Measurements from ENCODE around the gene KDM1B.
"Not testable (repeated sequence)": the region's sequence is repeated elsewhere in the genome, so short reads cannot be mapped to it uniquely, and the experiment has no call there.

Gene KDM1B

DNA sequence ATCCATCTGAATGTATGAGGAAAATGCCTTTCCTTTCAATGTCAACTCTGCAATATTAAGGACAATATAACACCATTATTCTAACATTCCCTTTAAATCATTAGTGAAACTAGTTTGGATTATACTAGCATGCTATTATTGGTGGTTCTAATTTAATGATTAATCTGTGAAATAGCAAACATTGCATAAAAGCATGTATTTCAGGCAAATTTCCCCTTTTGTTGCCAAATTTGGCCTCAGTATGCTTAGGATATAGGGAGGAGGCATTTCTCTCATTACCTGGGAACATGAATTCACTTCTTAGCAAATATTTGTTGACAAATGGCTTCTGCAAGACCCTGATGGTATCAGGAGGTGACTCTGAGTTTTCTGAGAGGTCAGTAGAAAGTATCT, 1.9 kb upstream of the KDM1B start:
- no peak for DNase-seq

DNA sequence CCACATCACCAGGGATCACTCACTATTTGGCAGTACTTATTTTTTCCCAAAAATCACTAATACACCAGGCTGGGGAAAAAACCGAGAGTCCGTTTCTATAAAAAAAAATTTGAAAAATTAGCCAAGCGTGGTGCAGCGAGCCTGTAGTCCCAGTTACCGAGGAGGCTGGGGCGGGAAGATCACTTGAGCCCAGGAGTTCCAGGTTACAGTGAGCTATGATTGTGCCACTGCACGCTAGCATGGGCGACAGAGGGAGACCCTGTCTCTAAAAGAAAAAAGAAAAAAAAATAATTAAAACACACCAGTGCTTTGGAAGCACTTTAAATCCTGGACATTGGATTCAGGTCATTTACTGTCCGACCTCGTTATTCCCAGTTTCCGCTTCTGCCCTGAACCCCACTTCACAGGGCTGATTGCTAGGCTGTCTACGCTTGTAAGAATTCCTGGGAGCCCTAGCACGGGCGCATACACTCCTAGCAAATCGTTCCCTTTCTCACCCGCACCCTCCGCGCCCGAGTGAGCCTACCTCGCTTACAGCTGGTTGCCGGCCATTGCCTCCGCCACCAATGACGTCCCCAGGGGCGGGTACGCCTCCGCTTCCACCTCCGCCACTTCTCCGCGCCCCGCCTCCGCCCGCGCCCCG, 594 bp upstream of the KDM1B start, which contains the start of gene TPMT:
TSS of gene TPMT (minus strand) at position 571 of the 643 bp plus-strand sequence. CDS start 5,950 bp downstream, outside the sequence.
- no peak for DNase-seq

DNA sequence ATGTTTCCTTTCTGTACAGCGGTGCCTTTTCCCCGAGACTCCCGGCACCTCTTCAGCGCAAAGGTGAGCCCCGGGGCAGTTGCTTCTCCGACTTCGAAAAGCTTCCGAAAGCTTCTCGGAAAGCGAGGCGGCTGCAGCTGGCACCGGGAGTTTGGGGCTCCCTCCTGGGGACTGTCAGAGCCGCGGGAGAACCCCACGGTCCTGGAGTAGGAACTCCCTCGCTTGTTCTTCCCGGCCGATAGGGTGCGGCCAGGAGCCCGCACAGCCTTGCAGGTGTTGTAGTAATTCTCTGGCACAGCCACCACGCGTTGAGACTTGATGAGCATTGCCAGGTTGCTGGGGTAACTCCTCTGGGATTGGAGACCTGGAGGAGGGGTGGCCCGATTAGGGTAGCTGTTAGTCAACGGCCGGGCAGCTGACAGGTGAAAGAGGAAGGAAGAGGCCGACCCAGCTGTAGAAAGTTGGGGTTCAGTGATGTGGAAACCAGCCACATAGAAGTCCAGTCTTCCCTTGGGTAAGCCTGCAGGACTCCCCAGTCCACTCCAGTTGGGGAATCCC, 721 bp downstream of the KDM1B start:
- peak; percentile 41 for DNase-seq

DNA sequence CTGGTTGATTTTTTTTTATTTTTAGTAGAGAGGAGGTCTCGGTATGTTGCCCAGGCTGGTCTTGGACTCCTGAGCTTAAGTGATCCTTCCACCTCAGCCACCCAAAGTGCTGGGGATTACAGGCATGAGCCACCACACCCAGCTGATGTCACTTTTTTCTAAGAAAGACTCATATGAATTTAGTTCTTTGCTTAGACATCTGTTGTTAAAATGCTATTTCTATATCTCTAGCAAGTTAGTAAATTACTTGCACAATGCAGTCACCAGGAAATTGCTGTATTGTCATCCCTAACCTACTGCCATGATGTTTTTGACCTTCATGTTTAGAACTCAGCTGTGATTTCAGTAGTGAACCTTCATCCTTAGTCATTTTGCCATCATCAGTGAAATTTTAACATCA, 5.7 kb downstream of the KDM1B start:
- peak; percentile 71 for DNase-seq

DNA sequence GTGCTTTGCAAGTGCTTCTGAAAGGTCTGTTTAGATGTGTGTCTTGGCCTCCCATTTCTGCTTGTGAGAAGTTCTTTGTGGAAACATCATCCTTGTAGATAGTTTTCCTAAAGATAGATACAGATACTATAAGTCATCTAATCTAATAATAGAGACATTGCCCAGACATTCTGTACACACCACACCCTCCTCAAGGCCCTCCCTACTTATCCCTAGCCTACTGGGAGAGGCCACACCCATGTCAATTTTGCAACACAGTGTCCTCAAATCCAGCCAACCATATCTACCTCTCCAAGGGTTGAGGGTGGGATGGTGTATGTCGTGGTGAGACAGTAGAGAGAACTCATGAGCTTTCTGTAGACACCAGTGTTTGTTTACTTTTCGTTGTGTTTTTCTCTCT, 6.2 kb downstream of the KDM1B start:
- DNase-seq, result no peak

DNA sequence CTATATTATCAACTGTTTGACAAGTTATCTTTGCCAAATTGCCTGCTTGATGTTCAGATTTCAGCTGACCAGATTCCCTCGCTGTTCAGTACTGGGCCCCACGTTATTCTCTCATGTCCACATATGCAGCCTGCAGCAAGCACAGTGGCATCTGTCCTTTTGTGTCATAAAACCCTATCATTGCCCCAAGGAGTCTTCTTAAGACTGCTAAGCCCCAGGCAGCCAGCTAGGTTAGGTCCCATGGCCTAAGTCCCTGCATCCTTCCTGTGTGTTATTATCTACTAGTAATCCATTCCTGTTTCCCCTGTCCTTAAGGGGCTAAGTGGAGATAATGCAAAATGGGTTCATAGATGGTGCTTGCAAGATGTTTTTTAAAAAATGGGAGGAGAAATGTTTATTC, 7.2 kb downstream of the KDM1B start:
- DNase-seq, result no peak

DNA sequence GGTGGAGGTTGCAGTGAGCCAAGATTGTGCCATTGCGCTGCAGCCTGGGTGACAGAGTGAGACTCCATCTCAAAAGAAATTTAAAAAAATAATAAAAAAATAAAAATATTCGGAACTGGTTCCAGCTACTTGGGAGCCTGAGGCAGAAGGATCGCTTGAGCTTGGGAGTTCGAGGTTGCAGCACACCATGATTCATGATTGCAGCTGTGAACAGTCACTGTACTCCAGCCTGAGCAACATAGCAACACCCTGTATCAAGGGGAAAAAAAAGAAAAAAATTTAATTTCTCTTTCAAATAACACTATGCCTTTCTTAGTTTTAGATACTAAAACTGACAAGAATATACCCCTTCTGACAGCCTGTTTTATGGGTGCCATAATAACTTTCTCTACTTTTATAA, 10.5 kb downstream of the KDM1B start:
- DNase-seq, result no peak

DNA sequence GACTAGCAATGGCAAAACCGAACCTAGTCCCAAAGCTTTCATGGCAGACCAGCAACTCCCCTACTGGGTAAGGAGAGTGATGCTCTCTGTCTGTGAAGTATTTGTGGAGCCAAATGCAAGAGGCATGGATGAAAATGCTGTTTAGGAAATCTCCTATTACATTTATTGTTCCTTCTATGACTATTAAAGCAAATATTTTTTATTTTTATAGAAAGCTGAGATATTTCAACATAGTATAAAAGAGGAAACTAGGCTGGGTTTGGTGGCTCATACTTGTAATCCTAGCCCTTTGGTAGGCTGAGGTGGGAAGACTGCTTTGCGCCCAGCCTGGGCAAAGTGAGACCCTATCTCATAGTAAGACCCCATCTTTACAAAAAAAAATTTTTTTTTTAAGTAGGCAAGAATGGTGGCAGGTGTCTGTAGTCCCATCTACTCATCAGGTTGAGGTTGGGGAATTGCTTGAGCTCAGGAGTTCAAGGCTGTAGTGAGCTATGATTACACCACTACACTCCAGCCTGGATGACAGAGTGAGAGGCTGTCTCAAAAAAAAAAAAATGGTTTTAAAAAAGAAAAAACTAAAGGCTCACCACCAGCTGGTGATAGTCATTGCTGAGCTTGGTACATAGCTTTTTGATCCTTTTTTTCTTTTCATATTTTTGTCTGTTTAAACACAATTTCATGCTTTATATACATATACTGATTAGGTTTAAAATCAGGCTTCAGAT, 11.3 kb downstream of the KDM1B start:
- peak; percentile 48 for DNase-seq

DNA sequence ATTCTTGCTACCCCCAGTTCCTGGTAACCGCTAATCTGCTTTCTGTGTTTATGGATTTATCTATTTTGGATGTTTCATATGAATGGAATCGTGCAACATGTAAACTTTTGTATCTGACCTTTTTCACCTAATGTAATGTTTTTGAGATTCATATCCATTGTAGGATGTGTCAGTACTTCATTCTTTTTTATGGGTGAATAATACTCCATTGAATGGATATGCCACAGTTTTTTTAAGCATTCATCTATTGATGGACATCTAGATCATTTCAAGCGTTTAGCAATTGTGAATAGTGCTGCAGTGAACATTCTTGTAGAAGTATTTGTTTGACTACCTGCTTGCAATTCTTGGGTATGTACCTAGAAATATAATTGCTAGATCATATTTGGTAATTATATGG, 13.0 kb downstream of the KDM1B start:
- no peak for DNase-seq

DNA sequence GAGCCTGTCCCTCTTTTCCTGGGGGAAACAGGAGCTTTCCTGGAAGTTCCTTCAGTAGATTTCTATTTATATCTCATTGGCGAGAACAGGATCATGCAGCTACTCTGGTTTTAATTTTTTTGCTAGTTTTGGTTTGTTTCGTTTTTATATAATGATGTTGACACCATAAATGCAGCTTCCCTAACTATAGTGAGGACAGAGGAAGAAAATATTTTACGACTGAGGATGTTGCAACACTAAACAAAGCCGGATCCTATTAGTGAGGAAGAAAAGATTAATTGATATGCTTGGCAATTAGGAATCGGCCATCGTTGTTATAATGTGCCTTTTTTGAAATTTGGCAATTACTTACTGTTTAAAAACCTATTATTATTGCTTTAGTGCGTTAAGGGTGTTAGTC, 16.6 kb downstream of the KDM1B start:
- peak; percentile 75 for DNase-seq

DNA sequence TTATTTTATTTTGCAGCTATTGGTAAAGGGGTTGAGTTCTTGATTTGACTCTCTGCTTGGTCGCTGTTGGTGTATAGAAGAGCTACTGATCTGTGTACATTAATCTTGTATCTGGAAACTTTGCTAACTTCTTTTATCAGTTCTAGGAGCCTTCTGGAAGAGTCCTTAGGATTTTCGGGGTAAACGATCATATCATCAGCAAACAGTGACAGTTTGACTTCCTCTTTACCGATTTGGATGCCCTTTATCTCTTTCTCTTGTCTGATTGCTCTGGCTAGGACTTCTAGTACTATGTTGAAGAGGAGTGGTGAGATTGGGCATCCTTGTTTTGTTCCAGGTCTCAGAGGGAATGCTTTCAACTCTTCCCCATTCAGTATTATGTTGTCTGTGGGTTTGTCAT, 21.0 kb downstream of the KDM1B start:
- DNase-seq, result not testable (repeated sequence)

DNA sequence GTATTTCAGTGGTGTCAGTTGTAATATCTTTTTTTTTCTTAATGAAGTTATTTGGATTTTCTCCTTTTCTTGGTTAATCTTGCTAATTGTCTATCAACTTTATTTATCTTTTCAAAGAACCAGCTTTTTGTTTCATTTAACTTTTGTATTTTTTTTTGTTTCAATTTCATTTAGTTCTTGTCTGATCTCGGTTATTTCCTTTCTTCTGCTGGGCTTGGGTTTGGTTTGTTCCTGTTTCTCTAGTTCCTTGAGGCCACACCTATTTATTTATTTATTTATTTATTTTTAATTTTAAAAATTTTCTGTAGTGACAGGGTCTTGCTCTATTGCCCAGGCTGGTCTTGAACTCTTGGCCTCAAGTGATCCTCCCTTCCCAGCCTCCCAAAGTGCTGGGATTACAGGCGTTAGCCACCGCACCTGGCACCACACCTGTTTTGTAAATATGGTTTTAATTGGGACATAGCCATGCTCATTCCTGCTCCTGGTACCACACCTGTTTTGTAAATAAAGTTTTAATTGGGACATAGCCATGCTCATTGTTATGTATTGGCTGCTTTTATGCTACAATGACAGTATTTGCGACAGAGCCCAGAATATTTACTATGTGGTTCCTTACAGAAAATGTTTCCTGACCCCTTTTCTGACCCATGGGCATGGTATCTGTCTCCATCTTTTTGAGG, 22.2 kb downstream of the KDM1B start:
- DNase-seq, result peak; percentile 65

DNA sequence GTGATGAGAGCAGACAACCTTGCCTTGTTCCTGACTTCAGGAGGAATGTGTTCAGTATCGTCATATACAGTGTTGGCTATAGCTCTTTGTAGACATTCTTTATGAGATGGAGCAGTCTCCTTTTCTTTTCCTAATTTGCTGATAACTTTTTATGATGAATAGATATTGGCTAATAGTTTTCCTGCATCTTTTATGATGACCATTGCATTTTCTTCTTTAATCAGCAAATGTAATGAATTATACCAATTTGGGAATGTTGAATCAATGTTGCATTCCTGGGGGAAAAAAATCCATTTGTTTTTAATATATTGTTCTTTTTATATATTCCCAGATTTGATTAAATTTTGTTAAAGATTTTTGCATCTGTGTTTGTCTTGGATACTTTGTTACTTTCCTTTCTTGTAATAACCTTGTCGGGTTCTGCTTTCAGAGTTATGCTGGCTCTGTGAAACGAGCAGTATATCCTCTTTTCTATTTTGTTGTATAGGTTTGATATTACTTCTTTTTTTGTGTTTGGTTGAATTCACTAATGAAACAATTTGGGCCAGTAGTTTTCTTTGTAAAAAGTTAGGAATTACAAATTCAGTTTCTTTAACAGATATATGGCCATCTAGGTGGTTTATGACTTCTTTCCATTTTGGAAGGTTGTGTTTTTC, 23.9 kb downstream of the KDM1B start:
- peak; percentile 49 for DNase-seq

DNA sequence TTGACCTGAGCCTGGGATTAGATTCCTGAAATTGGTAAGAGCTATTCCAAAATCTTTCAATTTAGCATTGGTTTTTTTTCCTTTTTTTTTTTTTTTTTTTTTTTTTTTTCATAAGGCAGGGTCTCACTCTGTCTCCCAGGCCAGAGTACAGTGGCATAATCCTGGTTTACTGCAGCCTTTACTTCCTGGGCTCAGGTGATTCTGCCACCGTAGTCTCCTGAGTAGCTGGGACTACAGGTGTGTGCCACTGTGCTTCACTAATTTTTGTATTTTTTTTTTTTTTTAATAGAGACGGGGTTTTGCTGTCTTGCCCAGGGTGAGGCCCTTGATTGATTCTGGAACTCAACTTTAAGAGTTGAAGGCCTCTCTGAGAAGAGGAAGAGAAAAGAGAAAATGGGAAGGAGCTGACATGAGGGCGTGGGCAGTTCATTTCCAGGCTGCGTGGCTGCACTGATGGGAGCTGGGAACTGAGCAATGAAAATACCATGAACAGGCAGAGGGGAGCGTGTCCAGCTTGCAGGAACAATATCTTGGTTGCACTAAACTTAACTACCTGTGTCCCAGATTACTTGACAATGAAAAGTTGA, 24.6 kb downstream of the KDM1B start:
- peak; percentile 81 for DNase-seq

DNA sequence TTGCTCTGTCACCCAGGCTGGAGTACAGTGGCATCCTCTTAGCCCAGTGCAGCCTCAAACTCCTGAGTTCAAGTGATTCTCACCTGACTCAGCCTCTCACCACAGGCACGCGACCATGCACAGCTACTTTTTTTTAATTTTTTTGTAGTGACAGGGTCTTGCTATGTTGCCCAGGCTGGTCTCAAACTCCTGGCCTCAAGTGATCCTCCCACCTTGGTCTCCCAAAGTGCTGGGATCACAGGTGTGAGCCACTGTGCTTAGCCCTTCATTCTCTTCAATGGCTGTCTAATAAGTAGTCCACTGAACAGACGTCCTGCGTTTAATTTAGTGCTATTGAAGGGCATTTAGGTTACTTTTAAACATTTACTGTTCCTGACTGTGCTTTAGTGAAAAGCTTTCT, 27.3 kb downstream of the KDM1B start:
- no peak for DNase-seq

DNA sequence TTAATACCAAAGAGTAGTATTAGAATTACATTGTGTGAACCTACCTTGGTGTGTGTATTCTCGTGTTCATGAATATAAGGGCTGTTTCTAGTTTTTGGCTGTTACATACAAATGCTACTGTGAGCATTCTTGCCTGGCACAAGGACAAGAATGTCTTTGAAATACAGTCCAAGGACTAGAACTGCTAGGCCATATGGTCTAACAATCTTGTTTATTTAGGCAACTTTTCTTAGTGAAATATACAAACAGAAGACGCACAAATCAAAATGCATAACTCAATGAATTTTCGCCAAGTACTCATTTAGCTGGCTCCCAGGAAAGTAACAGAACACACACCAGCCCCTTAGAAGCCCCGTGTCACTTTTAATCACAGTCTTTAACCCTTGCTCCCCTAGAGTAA, 28.5 kb downstream of the KDM1B start:
- no peak for DNase-seq

DNA sequence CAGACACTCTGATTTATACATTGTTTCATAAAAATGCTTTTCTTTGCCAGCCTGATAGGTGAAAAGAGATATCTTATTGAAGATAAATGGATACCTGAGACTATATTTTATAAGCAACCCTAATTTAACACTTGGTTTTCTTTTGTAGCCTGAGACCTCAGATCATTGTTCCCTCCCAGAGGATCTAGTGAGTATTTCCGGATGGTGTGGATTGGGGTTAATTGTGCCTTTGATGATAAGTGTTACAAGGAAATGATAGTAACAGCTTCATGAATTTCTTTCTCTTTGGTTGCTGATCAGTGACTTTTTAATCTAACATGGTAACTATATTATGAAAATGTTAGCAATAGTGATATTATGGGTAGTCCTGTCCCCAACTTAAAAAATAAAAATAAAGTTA, 30.4 kb downstream of the KDM1B start:
- DNase-seq, result no peak

DNA sequence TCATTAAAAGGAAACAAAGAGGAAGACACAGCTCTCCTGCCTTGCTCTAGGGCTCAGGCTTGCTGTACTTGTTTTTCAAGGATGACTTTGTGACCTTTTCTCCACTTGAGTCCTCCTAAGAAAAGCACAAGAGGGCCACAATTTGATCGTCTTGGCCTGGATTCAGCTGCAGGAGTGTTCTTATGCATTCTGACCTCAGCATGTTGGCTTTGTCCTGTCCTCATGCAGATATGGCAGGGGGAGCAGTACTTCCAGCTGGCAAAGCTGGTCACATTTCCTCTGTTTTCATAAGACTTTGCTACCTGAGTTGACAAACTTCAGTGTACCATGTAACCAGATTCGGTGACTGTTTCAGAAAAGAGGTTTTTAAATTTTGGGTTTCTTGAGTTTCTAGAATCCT, 30.8 kb downstream of the KDM1B start:
- DNase-seq, result no peak

DNA sequence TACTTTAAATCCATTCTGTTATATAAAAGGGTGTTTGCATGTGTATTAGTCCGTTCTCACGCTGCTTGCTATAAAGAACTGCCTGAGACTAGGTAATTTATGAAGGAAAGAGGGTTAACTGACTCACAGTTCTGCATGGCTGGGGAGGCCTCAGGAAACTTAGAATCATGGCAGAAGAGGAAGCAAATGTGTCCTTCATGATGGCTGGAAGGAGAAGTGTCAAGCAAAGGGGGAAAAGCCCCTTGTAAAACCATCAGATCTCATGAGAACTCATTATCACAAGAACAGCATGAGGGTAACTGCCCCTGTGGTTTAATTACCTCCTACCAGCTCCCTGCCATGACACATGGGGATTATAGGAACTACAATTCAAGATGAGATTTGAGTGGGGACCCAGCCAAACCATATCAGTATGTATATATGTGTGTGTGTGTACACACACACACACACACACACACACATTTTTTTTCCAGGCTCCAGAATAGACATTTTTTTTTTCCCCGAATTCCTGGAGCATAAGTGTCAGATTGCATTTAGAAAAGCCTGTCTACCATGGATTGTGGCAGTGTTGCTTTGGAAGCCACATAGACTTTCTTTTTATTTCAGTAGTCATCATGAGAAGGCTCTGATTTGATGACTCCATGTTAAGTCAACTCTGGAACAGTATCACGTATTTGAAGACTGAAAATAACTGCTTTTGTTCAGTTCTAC, 31.5 kb downstream of the KDM1B start:
- peak; percentile 64 for DNase-seq

DNA sequence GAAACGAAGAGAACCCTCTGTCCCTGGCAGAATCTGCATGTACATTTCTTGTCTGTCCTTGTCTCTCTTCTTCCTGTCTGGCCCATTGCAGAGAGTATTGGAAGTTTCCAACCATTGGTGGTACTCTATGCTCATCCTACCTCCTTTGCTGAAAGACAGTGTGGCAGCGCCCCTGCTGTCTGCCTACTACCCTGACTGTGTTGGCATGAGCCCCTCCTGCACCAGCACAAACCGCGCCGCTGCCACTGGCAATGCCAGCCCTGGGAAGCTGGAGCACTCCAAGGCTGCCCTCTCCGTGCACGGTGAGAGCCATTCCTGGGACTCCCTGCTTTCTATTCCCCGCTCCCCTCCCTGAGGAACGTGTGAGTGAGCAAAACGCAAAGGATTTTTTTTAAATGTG, 32.5 kb downstream of the KDM1B start:
- DNase-seq, result no peak

DNA sequence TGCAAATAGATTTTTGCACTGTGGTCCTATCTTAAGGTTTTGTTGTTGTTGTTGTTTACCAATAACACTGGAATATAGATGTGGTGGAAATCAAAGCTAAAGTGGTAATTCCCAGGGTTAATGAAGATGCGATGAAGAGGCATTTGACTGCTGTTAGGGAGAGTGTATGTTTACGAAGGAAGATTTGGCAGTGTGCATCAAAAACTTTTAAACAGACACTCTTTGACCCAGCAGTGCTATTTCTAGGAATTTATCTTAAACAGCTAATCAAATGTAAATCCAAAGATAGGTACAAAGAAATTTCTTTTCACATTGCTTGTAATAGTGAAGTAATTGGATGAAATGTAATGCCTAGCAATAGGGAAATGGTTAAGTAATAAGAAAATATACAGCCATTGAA, 34.0 kb downstream of the KDM1B start:
- no peak for DNase-seq

DNA sequence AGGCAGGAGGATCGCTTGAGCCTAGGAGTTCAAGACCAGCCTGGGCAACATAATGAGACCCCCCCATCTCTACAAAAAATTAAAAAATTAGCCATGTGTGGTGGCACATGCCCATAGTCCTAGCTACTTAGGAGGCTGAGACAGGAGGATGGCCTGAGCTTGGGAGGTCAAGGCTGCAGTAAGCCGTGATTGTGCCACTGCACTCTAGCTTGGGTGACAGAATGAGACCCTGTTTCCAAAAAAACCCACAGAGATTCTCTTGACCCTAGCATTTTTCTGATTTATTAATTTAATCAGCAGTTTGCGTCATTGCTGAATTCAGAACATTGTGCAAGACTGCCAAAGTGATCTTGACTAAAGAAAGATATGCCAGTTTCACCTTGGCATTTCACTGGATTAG, 36.8 kb downstream of the KDM1B start:
- no peak for DNase-seq

All from suppressor macrophage treated with lipopolysaccharide for 4 hours (primary cell).